DMS79 (cell line): ENCODE results near the gene DCTN1.
"Not testable (repeated sequence)": the region's sequence is repeated elsewhere in the genome, so short reads cannot be mapped to it uniquely, and the experiment has no call there.

Experiments used
- DNase-seq: peaks from one replicate; lab custom pipeline; 2025; lab: John Stamatoyannopoulos, UW

The DCTN1 gene

DNA sequence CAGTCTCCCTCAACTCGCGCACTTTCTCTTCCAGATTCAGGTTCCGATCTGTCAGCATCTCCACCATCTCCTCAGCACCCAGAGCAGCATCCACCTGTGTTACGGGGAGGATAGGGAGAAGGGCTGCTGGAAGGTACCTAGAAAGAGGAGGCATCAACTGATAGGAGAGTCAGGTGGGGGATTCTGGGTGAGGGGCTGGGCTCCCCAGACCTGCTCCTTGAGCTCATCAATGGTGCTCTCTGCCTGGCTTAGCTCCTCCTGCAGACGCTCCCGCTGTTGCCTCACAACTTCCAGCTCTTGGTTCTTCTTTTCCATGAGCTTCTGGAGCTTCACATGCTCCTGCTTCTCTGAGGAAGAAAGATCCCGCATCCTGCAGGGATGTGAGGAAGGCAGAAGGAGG lies 10.1 kb downstream of the DCTN1 start:
- DNase-seq, result no peak

DNA sequence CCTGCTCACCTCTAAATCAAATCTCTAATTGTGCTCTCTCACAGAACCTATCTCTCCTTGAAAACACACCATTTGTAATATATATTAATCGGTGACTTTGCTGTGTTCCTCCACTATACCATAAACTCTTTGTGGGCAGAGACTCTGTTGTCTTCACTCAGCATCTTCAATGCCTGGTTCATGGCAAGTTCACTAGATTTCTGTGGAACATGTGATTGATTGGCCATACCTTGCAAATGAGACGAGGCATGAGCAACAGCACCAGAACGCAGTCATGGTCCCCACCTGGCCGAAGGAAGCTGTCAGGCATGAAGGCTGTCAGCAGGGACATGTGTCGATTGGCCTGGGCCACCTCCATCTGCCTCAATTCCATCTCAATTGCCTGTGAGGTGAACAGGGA lies 11.6 kb downstream of the DCTN1 start:
- DNase-seq, result no peak

DNA sequence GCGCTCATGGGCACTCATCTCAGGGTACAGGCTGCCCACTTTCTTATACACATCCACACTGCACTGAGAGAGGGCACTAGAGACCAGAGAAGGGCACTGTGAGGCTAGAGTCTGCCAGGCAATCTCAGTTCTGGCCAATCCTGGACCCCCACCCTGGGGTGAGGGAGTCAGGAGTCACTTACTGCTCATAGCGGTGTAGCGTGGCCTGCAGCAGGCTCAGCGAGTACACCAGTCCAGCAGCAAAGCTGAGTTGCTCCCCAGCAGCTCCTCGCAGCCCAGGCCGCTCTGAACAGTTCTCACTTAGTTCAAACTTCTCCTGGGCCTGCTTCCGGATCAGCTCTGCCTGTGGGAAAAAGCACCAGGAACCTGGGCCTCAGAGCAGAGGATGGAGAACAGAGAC lies 12.3 kb downstream of the DCTN1 start:
- DNase-seq, result no peak

DNA sequence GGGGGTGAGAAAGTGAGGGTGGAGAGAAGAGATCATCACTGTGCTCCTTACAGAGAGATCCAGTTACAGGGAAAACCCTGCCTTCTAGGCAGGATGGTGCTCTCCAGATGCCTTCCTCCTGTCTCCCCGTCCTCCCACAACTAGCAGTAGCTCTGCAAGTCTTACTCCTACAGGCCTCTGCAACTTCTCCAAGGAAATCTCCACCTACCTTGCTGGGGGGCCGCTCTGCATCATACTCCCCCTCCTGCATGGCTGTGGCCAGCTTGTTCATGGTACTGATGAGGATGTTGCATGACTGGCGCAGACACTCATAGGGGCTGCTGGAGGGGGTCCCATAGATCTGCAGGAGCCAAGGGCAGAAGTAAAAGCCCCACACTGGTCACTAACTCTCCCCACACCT lies 14.1 kb downstream of the DCTN1 start:
- no peak for DNase-seq

DNA sequence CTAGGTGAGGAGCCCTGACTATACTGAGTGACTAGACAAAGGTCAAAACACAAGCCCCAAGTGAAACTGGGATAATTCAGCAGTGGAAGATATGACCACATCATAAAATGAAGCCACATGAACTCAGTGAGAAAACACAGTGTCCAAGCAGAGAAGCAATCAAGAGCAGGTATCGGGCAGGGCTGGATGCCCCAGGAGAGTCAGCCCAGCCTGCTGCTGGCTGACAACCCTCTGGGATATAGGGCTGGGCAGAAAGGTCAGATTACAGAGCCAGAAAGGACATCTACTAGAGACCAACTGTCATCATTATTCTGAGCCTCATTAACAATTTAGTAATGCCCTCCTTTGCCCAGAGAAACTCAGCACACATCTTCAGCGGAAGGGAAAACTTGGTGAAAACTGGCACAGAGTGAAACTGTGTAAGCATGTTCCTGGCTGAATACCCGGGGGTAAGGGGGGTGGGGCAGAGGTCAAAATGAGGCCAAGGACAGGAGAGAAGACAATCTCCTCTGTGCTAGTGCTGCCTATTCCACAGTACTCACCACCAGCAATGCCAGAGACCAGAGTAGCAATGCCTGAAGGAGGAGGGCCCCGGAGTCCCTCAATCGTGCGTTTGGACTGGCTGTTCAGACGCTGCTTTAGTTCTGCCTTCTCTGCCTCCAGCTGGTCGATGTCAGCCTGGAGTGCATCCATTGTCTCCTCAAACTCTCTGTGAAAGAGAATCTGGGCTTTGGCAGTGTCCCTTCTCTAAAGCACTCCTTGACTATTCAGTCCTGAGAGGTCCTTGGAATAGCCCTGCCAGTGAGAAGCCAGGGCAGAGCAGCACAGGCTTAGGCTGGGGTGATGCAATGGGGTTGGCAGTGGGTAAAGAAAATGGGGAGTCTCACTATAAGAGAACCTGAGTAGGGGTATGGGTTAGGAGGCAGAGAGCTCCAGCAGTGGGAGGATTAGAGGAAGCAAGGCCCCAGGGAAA lies 15.3 kb downstream of the DCTN1 start:
- no peak for DNase-seq

DNA sequence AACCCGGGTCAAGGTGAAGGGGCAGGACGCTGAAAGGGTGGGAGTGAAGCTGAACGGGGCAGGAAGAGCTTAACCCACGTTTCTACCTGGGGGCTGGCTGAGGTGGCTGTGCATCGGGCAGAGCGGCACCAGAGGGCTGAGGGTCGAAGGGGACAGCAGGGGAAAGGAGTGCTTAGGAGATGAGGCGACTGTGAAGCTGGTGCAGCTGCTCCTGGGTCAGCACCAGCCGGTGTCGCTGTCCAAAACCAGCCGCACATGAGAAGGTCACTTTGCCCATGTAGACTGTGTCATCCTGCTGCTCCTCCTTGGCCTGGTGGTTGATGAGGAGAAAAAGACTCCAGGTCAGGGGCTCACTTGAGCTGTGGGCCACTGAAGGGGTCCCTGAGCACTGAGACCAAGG lies 18.8 kb downstream of the DCTN1 start:
- DNase-seq, result no peak

DNA sequence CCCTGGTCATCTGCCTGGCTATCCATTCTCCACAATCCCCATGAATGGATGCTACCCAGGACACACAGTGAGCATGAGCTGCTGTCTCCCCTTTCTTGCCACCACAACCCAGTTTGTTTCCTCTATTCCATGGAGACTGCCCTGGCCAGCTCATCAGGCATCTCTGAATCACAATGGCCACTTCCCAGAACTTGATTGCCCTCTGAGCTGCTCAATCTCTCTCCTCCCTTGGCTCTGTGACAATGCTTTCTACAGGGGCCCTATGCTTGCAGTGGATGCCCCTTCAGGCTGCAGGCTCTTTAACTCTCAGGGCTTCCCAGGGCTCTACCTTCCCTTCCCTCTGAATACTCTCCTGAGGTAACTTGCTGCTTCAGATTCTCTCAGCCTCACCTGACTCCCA lies 22.5 kb downstream of the DCTN1 start:
- DNase-seq, result no peak

DNA sequence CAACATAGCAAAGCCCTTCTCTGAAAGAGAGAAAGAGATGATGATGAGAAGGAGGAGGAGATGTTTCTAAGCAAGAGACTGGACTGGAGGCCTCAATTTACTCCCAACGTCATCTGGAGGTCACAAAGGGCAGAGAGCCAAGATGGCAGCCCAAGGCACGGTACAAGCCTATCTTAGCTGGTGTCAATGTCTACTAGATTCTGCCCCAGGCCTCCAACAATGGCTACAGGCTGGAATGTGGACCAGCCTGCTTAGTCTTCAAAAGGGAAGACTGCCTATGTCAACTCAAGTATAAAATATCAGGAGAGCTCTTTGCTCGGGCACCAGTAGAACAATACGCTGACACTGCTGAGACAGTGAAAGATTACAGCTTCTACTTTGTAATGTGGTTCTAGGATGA lies 30.2 kb downstream of the DCTN1 start:
- DNase-seq, result no peak

DNA sequence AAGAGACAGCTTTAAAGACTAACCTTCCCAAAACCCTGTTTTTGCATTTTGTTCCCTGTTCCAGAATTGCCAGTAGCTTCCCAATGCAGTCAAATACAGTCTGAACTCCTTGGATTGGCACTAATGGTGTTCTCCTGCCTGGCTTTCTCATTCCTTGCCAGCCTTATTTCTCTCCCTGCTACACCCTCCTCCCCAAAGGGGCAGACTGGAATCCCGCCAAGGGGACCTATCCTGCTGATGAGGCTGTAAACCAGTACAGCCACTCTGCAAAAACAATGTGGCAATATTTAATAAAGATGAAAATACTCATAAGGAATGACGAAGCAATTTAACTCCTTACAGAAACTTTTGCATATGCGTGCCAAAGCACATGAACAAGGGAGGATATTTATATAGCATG lies 32.4 kb downstream of the DCTN1 start:
- no peak for DNase-seq

DNA sequence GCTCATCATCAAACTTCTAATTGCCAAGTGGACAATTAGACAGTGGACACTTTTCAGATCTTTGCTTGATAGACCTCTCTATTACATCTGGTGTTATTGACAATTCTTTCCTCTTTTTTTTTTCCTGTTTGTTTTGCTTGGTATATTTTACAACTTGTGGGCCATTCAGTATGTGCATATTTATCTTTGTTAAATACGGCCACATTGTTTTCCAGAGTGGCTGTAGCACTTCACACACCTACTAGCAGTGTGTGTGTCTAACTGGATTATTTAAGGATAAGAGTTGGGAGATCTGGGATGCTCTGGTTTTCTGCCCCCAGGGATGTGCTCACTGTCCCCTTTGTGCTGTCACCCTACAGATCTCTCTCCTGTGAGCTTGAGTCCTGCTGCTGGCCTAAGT lies 32.8 kb downstream of the DCTN1 start:
- no peak for DNase-seq

DNA sequence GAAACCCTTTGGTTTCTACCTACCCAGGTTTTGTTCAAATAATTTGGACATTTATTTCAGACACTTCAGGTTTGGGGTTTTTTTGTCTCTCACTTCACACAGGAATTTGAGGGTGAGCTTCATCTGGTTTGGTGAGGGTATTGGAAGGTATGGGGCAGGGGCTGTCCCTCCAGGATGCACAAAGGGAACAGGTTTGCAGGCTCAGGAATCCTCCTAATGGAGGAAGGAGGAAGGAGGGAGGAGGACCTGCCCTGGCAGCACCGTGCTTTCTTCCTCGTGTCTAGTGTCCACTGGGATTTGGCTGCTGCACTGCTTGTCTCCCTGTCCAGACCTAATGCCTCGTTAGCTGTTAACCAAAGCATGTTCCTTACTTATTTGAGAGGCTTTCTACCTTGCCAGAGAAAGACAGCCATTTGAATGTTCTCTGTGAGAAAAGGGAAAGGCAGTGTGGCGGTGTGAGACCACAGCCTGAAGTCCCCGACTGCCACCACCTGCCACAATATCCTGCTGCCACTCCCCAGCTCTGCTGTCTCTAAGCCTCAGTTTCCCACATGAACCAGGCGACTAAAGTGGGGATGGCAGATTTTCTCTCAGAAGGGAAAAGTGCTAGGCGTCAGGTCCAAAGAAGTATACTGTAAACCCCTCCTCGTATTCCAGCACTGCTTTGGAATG lies 34.7 kb downstream of the DCTN1 start:
- no peak for DNase-seq

DNA sequence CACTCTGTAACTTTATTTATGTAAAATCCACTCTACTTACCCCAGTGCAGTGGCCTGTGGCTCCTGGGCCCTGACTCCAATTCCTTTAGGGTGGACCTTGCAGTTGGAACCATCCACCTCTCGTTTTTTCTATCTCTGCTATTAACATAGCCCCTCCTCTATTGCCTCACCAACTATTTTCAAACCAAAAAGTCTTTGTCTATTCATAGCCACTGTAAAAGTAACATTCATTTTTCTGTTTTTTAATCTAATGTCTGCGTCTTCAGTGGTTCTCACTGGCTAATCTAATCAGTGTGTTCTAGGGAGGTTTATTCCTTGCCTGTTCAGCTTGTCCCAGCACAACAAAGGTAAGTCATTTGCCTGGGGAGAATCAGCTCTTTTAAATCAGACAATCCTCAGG lies 36.8 kb downstream of the DCTN1 start, which contains the start of gene SLC4A5:
SLC4A5 (minus strand) TSS at position 101 of the 400 bp plus-strand sequence. CDS start 28,393 bp downstream, outside the sequence.
- no peak for DNase-seq

DNA sequence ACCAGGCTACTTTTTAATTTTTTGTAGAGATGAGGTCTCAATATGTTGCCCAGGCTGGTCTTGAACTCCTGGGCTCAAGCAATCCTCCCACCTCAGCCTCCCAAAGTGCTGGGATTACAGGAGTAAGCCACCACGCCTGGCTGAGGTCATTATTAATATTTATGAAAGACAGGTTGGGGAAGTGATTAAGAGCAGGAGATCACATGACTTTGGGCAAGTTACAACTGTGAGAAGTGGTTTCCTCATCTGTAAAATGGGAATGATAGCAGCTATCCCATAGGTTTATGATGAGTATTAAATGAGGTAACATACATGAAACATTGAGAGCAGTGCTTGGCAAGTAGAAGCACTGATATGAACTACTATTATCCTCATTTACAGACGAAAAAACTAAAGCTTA lies 43.9 kb downstream of the DCTN1 start:
- DNase-seq, result not testable (repeated sequence)

DNA sequence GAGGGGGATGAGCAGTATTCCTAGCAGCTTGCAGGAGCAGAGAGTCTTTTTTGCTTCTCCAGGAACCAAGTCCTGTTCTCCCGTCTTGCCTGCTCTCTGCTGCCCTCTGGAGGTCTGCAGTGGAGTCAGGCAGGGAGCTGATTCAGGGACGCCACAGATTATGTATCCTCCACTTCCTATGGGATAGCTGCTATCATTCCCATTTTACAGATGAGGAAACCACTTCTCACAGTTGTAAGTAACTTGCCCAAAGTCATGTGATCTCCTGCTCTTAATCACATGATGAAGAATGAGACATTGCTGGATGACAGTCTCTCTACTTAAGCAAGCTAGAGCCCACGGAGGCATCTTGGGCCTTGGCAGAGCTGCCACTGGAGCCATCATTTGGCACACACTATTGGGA lies 45.2 kb downstream of the DCTN1 start:
- peak; percentile 36 for DNase-seq

DNA sequence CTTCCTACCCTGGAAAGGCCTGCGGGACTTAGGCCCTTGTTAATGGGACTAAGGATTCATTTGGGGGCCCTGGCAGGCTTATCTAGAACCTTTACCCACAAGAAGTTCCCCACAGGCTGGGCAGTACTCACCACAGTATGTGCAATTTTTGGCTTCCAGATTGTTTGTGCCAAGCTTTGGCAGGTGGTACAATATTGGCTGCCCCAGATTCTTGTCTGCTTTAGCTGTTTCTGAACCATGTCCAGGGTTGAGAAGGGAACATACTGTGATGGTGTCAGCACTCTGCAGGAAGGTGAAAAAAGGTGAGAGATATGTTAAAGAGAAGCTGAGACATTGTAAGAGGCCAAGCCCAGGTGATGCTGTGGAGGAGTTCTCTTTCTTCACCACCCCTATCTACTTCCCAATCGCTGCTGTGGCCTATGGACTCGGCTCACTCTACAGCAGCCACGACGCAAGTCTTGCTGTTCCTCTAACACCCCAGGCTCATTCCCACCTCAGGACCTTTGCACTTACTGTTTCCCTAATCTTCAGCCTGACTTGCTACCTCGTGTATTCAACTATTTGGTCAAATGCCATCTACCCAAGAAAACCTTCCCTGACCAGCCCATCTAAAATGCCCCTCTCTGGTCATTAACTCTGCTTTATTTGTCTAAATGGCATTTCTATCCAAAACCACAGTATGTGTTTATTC lies 46.1 kb downstream of the DCTN1 start:
- DNase-seq, result no peak

DNA sequence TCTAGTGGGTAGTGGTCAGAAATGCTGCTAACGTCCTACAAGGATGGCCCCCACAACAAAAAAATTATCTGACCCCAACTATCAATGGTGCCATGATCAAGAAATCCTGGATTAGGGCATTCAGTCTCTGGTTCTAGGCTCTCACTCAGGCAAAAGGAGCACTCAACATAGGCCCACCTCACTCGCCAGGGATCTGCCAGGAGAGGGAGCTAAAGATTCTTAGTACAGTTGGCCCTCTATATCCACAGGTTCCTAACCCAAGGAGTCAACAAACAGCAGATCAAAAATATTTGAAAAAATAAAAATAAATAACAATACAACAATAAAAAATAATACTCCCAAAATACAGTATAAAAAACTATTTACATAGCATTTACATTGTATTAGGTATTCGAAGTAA lies 46.9 kb downstream of the DCTN1 start:
- DNase-seq, result no peak

DNA sequence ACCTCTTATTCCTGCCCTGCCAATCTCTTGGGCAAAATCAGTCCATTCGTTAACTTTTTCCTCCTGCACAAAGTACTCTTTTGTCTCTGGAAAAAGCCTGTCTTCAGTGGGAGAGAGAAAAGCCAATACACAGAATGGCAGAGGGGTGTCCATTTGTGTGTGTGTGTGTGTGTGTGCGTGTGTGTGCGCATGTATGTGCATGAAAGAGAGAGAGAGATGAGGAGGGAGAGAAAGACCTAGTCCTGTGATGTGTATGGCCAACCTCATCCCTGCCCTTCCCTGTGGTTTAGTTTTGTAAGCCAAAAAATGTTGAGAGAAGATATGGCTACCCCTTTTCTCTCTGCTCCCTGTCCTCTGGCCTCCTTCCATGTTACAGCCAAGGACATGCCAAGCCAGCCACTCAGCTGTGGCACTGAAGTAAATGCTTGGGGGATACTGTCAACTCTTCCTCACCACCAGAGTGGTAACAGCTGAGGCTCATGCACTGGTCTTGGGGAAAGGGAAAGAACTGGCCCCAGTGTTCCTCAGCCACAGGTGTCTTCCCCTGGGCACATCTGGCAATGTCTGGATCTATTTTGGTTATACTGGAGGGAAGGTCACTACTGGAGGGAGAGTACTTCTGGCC lies 47.4 kb downstream of the DCTN1 start:
- DNase-seq, result no peak

DNA sequence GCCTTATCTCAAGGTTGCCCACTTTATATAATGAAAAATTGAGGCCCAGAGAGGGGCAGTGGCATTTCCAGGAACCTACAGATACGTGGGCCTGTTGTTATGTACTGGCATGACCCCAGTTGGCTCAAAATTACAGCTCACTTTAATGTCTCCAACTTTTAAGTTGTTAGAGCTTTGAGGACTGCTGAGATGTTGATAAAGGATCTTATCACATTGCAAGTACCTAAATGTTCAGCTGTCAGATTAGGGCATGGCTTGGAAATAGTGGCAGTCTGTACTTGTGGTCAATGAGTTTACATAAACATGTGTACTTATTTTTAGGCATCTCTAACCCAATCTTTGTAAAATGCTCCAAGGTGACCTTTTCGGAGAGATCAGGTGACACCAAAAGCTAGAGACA lies 51.5 kb downstream of the DCTN1 start:
- no peak for DNase-seq

DNA sequence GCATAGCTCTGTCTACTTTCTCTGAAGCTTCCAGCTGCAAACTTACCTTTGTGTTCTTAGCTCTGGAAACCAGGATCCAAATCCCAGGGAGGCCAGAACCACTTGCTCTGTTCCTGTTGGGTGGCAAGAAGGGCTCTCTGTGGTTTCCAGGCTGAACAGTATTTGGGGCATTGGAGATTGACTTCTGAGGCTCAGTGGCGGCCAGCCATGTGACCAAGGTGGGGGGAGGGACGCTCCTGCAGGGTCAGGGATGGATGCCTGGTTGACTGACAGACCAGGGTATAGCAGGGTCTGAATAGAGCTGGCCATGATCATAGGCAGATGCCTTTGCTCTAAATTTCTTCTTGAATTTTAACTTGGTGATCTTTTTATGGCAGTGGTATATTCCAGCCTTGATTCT lies 52.0 kb downstream of the DCTN1 start:
- DNase-seq, result no peak

DNA sequence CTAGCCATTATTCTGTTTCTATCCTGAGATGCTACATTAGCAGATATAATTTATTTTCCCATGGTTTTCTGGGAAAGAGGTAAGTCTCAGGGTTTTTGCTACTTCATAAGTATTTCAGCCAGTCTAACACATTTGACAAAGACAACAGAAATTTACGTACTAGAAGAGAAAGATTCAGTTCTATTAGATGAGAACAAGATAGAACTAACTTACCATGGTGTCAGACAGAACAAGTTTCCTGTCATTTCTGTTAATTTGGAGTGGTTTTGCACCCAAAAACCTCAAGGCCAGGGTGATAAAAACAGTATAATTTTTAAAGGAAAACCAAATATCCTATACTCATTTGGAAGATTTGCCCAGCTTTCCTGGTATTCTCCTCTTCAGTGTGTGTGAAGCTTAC lies 52.5 kb downstream of the DCTN1 start:
- DNase-seq, result no peak

DNA sequence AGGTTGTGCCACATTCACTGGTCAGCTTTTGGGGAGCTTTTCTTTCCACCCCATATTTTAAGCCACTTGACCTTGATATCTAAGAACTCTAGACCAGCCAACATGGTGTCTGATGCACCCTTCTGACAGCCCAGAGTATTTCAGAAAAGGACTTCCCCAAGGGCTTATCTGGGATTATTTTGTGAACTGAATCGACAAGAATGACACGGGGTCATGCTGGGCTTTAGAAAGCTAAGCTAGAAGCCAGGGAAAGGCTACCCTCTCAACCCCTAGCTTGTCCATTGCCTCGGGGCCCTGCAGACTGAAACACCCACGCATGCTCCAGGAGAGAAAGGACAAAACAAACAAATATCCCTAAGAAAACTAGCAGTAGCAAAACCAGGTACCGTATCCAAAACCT lies 52.9 kb downstream of the DCTN1 start:
- no peak for DNase-seq

DNA sequence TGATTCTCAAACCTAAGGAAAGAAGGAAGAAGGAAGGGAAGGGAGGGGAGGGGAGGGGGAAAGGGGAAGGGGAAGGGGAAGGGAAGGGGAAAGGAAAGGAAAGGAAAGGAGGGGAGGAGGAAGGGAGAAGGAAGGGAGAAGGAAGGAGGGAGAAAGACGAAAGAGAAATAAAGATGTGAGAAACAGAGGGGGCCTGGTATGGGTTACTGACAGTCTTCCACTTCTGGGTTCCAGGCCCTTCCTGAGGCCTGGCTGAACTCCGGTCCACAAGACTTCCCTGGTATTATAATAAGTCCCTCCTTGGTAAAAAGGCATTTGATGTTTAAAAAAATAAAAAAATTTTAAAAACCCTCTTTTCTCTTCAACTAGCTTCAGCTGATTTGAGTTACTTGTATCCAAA lies 54.3 kb downstream of the DCTN1 start:
- DNase-seq, result no peak
